Measurements from ENCODE around the gene NOSIP. TPM values are rescaled to one million over a fixed set of nuclear protein-coding genes. Genes with fewer than 3 reads are reported as not detected.

The NOSIP gene
- total RNA-seq, 1 experiment from 2014 or later: 66.1 TPM

GRCh38 chr19:49506575-49507105, 73.7 kb downstream of the NOSIP start:
- Histone ChIP-seq H3K27me3 (ENCODE audit: control insufficient read depth, insufficient read depth, low read length) (no peaks in the 10 kb centered on the region), H3K36me3 (ENCODE audit: control insufficient read depth, insufficient read depth, low read length) (no peaks in the 10 kb centered on the region), H3K4me1 (ENCODE audit: control insufficient read depth, insufficient read depth, low read length) (no peaks in the 10 kb centered on the region), H3K4me3 (ENCODE audit: low read depth in 2 of 2, low read length in 2 of 2) (no peak overlapping the region), H3K27ac (ENCODE audit: low read length) (no peak overlapping the region), H3K9me3 (ENCODE audit: control insufficient read depth, insufficient read depth, low read depth, low read length) (no peaks in the 10 kb centered on the region)
- ChIA-PET POLR2A (no interaction called here), CTCF (interaction anchor here (0.6 to 0.9 kb wide), 5 partner anchors 21 to 64 kb away, joined by 3 to 7 read pairs (median 4); partner anchors contain the start of gene RCN3)
- in situ Hi-C loops (cut with HindIII; ENCODE audit: low pct_unique_long_range_greater_than_20kb, low sequenced_read_pairs): no loop called here
- TF ChIP-seq, protein P1, sequence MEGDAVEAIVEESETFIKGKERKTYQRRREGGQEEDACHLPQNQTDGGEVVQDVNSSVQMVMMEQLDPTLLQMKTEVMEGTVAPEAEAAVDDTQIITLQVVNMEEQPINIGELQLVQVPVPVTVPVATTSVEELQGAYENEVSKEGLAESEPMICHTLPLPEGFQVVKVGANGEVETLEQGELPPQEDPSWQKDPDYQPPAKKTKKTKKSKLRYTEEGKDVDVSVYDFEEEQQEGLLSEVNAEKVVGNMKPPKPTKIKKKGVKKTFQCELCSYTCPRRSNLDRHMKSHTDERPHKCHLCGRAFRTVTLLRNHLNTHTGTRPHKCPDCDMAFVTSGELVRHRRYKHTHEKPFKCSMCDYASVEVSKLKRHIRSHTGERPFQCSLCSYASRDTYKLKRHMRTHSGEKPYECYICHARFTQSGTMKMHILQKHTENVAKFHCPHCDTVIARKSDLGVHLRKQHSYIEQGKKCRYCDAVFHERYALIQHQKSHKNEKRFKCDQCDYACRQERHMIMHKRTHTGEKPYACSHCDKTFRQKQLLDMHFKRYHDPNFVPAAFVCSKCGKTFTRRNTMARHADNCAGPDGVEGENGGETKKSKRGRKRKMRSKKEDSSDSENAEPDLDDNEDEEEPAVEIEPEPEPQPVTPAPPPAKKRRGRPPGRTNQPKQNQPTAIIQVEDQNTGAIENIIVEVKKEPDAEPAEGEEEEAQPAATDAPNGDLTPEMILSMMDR (IDR thresholded peaks at IDR 0.05): peak; percentile 87
- no peak for TF ChIP-seq TCF7L2 (IDR thresholded peaks at IDR 0.05; ENCODE audit: low read depth, low read length)
- peak; percentile 60; the same call in 1 of the 2 replicates for ATAC-seq
- no TSS peak for BruUV-seq (replicated peaks)
- no peak for DNase-seq (ENCODE audit: low read depth, low spot score)
- intact Hi-C loops (cut with micrococcal nuclease; ENCODE audit: unreplicated experiment): no loop called here

Other genes with a start within 250 kb of the NOSIP start
- 0.33 TPM for gene CD37, start 245.2 kb downstream of the NOSIP start, total RNA-seq (2021; ENCODE audit: unreplicated experiment)
- 31.9 TPM for gene TEAD2, start 218.1 kb downstream of the NOSIP start, total RNA-seq (2021; ENCODE audit: unreplicated experiment)
- gene DKKL1, start 216.7 kb downstream of the NOSIP start, total RNA-seq (2021; ENCODE audit: unreplicated experiment): 0.95 TPM
- gene KASH5, start 192.3 kb downstream of the NOSIP start, total RNA-seq (2021; ENCODE audit: unreplicated experiment): not detected
- not detected for gene PTH2, start 157.1 kb downstream of the NOSIP start, total RNA-seq (2021; ENCODE audit: unreplicated experiment)
- not detected for gene GFY, start 155.2 kb downstream of the NOSIP start, total RNA-seq (2021; ENCODE audit: unreplicated experiment)
- 1.2 TPM for gene SLC17A7, start 139.0 kb downstream of the NOSIP start, total RNA-seq (2021; ENCODE audit: unreplicated experiment)
- 78.5 TPM for gene PIH1D1, start 128.7 kb downstream of the NOSIP start, total RNA-seq (2021; ENCODE audit: unreplicated experiment)
- gene ALDH16A1, start 127.3 kb downstream of the NOSIP start, total RNA-seq (2021; ENCODE audit: unreplicated experiment): 19.6 TPM
- 1.5 TPM for gene FLT3LG, start 106.3 kb downstream of the NOSIP start, total RNA-seq (2021; ENCODE audit: unreplicated experiment)
- gene RPL13A, start 92.9 kb downstream of the NOSIP start, total RNA-seq (2021; ENCODE audit: unreplicated experiment): 1,196 TPM
- gene RPS11, start 84.1 kb downstream of the NOSIP start, total RNA-seq (2021; ENCODE audit: unreplicated experiment): 956 TPM
- gene FCGRT, start 67.9 kb downstream of the NOSIP start, total RNA-seq (2021; ENCODE audit: unreplicated experiment): 16.7 TPM
- gene RCN3, start 52.6 kb downstream of the NOSIP start, total RNA-seq (2021; ENCODE audit: unreplicated experiment): 3.0 TPM
- gene PRRG2, start 760 bp upstream of the NOSIP start, total RNA-seq (2021; ENCODE audit: unreplicated experiment): 0.64 TPM
- 22.9 TPM for gene PRR12, start 10.6 kb upstream of the NOSIP start, total RNA-seq (2021; ENCODE audit: unreplicated experiment)
- 64.4 TPM for gene RRAS, start 59.6 kb upstream of the NOSIP start, total RNA-seq (2021; ENCODE audit: unreplicated experiment)
- gene SCAF1, start 61.7 kb upstream of the NOSIP start, total RNA-seq (2021; ENCODE audit: unreplicated experiment): 77.4 TPM
- gene IRF3, start 85.3 kb upstream of the NOSIP start, total RNA-seq (2021; ENCODE audit: unreplicated experiment): 109 TPM
- 69.6 TPM for gene BCL2L12, start 85.4 kb upstream of the NOSIP start, total RNA-seq (2021; ENCODE audit: unreplicated experiment)
- 219 TPM for gene PRMT1, start 96.7 kb upstream of the NOSIP start, total RNA-seq (2021; ENCODE audit: unreplicated experiment)
- gene ADM5, start 109.0 kb upstream of the NOSIP start, total RNA-seq (2021; ENCODE audit: unreplicated experiment): 4.7 TPM
- gene CPT1C, start 110.6 kb upstream of the NOSIP start, total RNA-seq (2021; ENCODE audit: unreplicated experiment): 0.23 TPM
- gene TSKS, start 182.8 kb upstream of the NOSIP start, total RNA-seq (2021; ENCODE audit: unreplicated experiment): not detected
- gene AP2A1, start 186.4 kb upstream of the NOSIP start, total RNA-seq (2021; ENCODE audit: unreplicated experiment): 72.1 TPM
- 13.9 TPM for gene FUZ, start 232.7 kb upstream of the NOSIP start, total RNA-seq (2021; ENCODE audit: unreplicated experiment)
- 52.4 TPM for gene MED25, start 237.7 kb upstream of the NOSIP start, total RNA-seq (2021; ENCODE audit: unreplicated experiment)